Stimulated activated CD8-positive, alpha-beta memory T cell treated with anti-CD3 and anti-CD28 coated beads, Interleukin-12 subunit alpha, Interleukin-12 subunit beta, amount 100 ng/mL, for 1 hour (primary cell): Measurements from ENCODE around the gene SMOC2.

Experiments
- DNase-seq: peaks from one replicate; pipeline ENCODE4 v3.0.0-alpha.2; 2020; ENCODE audit warnings: low read depth

SMOC2 gene

GRCh38 chr6:168575346-168576098, 134.5 kb downstream of the SMOC2 start:
- DNase-seq = no peak

GRCh38 chr6:168576388-168576787, 135.4 kb downstream of the SMOC2 start:
- no peak for DNase-seq

- DNase-seq = no peak
Observed at GRCh38 chr6:168577496-168577895, 136.5 kb downstream of the SMOC2 start.

GRCh38 chr6:168578036-168578435, 137.1 kb downstream of the SMOC2 start:
- DNase-seq = no peak

- no peak for DNase-seq
Observed at GRCh38 chr6:168581236-168581635, 140.3 kb downstream of the SMOC2 start.

GRCh38 chr6:168581706-168582105, 140.7 kb downstream of the SMOC2 start:
- DNase-seq = no peak

GRCh38 chr6:168582571-168582981, 141.6 kb downstream of the SMOC2 start:
- DNase-seq = no peak

- DNase-seq = no peak
Observed at GRCh38 chr6:168583126-168583525, 142.1 kb downstream of the SMOC2 start.

- no peak for DNase-seq
Observed at GRCh38 chr6:168583821-168584220, 142.8 kb downstream of the SMOC2 start.

GRCh38 chr6:168584249-168584648, 143.3 kb downstream of the SMOC2 start:
- DNase-seq = no peak

- DNase-seq = no peak
Observed at GRCh38 chr6:168584671-168585070, 143.7 kb downstream of the SMOC2 start.

GRCh38 chr6:168585441-168585840, 144.5 kb downstream of the SMOC2 start:
- no peak for DNase-seq

- no peak for DNase-seq
Observed at GRCh38 chr6:168589275-168589674, 148.3 kb downstream of the SMOC2 start.

GRCh38 chr6:168590406-168590805, 149.4 kb downstream of the SMOC2 start:
- no peak for DNase-seq

GRCh38 chr6:168596344-168596743, 155.4 kb downstream of the SMOC2 start:
- no peak for DNase-seq

- no peak for DNase-seq
Observed at GRCh38 chr6:168597471-168597875, 156.5 kb downstream of the SMOC2 start.

GRCh38 chr6:168598251-168599117, 157.5 kb downstream of the SMOC2 start:
- DNase-seq = no peak

- no peak for DNase-seq
Observed at GRCh38 chr6:168599118-168599494, 158.1 kb downstream of the SMOC2 start.

- no peak for DNase-seq
Observed at GRCh38 chr6:168599769-168600330, 158.9 kb downstream of the SMOC2 start.

GRCh38 chr6:168600381-168600780, 159.4 kb downstream of the SMOC2 start:
- DNase-seq = no peak

- DNase-seq = no peak
Observed at GRCh38 chr6:168601111-168601510, 160.1 kb downstream of the SMOC2 start.

- no peak for DNase-seq
Observed at GRCh38 chr6:168601546-168601945, 160.6 kb downstream of the SMOC2 start.

- DNase-seq = no peak
Observed at GRCh38 chr6:168602576-168602975, 161.6 kb downstream of the SMOC2 start.
